Endodermal cell (in vitro differentiated cells): ENCODE measurements around the gene CHCHD3. TPM values are rescaled to one million over a fixed set of nuclear protein-coding genes. Genes with fewer than 3 reads are reported as not detected.

Experiments used
- DNase-seq: peaks from one replicate; pipeline ENCODE4 v3.0.0-alpha.2; 2017
- H3K27ac ChIP-seq: 2 replicates; pipeline ENCODE4 v1.5.1; 2013; ENCODE audit warnings: mild to moderate bottlenecking, low read depth, low read length, moderate library complexity
- H3K27me3 ChIP-seq: 2 replicates; pipeline ENCODE4 v1.6.1; 2013; ENCODE audit warnings: mild to moderate bottlenecking, low read length, moderate library complexity; ENCODE audit not compliant: insufficient read depth, control insufficient read depth, poor library complexity, severe bottlenecking
- H3K36me3 ChIP-seq: 2 replicates; pipeline ENCODE4 v1.7.0; 2013; ENCODE audit warnings: mild to moderate bottlenecking, low read length, moderate library complexity; ENCODE audit not compliant: control insufficient read depth, insufficient read depth
- H3K4me1 ChIP-seq: one replicate; pipeline ENCODE4 v1.7.0; 2013; ENCODE audit warnings: low read length; ENCODE audit not compliant: control insufficient read depth, insufficient read depth
- H3K4me3 ChIP-seq: 2 replicates; pipeline ENCODE4 v1.5.1; 2013; ENCODE audit warnings: mild to moderate bottlenecking, low read length, moderate library complexity
- H3K9ac ChIP-seq: 2 replicates; pipeline ENCODE4 v1.6.1; 2013; ENCODE audit warnings: mild to moderate bottlenecking, low read length, moderate library complexity; ENCODE audit not compliant: poor library complexity, severe bottlenecking; ENCODE audit errors: extremely low read depth
- H3K9me3 ChIP-seq: 2 replicates; pipeline ENCODE4 v1.6.1; 2013; ENCODE audit warnings: mild to moderate bottlenecking, low read length, moderate library complexity; ENCODE audit not compliant: control insufficient read depth
- H3K27ac Mint-ChIP-seq: 2 replicates; pipeline ENCODE4 v1.8.0; 2020; ENCODE audit warnings: mixed read lengths
- H3K27me3 Mint-ChIP-seq: 2 replicates; pipeline ENCODE4 v1.8.0; 2021; ENCODE audit warnings: mild to moderate bottlenecking, mixed read lengths; ENCODE audit not compliant: insufficient read depth
- H3K36me3 Mint-ChIP-seq: 2 replicates; pipeline ENCODE4 v1.8.0; 2020; ENCODE audit warnings: low read depth, mixed read lengths
- H3K4me1 Mint-ChIP-seq: 2 replicates; pipeline ENCODE4 v1.8.0; 2020; ENCODE audit warnings: mixed read lengths
- H3K4me3 Mint-ChIP-seq: 2 replicates; pipeline ENCODE4 v1.8.0; 2020; ENCODE audit warnings: mild to moderate bottlenecking, moderate library complexity, mixed read lengths
- H3K9me3 Mint-ChIP-seq: 2 replicates; pipeline ENCODE4 v1.8.0; 2020; ENCODE audit warnings: mild to moderate bottlenecking, mixed read lengths
- WGBS, 2 experiments: methylation state at CpG; one replicate each; pipeline versions ENCODE4 v1.1.5 to v1.1.7; 2013; ENCODE audit warnings: missing lambda C conversion rate in 2 of 2, mixed read lengths in 1 of 2; ENCODE audit not compliant: insufficient coverage in 1 of 2, insufficient read length in 1 of 2; 5-methylcytosine and 5-hydroxymethylcytosine counted together
- total RNA-seq, 2 donors: library from RNA; stranded (reverse); fragmentation: NEBNext Ultra II Directional in 1 of 2; extraction: Animal tissue kit (Norgen Biotek cat#: 25700) in 1 of 2; gene quantifications; 2 replicates in 1 of 2; 3 replicates in 1 of 2; pipeline ENCODE4 v1.2.1, GENCODE V29; 2021
- TF ChIP-seq, protein P1 (sequence below): fragments of 200-600 bp; sonication (generic); conservative IDR thresholded peaks from 2 replicates; pipeline ENCODE4 v1.5.0; 2021; ENCODE audit warnings: antibody characterized with exemption, mild to moderate bottlenecking

CHCHD3 gene
- total RNA-seq, 2 donors from 2014 or later, result 70.4 to 75.2 TPM

DNA sequence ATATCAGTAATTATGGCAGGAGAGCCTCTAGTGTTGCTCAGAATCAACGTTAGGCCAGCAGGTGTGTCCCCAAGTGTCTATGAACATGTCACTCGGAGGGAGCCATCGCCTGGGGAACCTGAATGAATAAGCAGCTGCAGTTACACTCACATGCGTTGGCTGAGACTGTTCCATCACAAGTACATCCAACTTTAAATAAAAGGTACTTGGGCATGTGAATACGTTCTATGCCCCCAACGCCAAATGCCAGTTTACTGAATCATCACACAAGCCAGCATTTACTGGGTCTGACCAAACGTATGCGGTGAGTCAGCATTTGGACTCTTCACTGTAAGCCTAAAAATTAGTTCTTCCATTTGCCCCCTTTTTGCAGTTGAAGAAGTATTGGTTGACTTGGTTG is 298.1 kb downstream of the CHCHD3 start:
- H3K36me3 ChIP-seq, result no peaks in the 10 kb centered on the region
- Mint-ChIP-seq H3K27me3 (no peaks in the 10 kb centered on the region), H3K4me3 (no peak overlapping the region), H3K9me3 (no peaks in the 10 kb centered on the region), H3K36me3 (peaks cover 15% of the 10 kb centered on the region), H3K27ac (no peak overlapping the region), H3K4me1 (peaks cover 28% of the 10 kb centered on the region)
- no peak for DNase-seq
- H3K9ac ChIP-seq, result no peak overlapping the region
- H3K4me1 ChIP-seq, result peaks cover 10% of the 10 kb centered on the region
- H3K4me3 ChIP-seq, result no peak overlapping the region
- H3K27me3 ChIP-seq, result no peaks in the 10 kb centered on the region
- 93 to 94% methylated on average over 6 to 8 of the region's 8 CpGs for WGBS, 2 experiments
- TF ChIP-seq, protein P1, sequence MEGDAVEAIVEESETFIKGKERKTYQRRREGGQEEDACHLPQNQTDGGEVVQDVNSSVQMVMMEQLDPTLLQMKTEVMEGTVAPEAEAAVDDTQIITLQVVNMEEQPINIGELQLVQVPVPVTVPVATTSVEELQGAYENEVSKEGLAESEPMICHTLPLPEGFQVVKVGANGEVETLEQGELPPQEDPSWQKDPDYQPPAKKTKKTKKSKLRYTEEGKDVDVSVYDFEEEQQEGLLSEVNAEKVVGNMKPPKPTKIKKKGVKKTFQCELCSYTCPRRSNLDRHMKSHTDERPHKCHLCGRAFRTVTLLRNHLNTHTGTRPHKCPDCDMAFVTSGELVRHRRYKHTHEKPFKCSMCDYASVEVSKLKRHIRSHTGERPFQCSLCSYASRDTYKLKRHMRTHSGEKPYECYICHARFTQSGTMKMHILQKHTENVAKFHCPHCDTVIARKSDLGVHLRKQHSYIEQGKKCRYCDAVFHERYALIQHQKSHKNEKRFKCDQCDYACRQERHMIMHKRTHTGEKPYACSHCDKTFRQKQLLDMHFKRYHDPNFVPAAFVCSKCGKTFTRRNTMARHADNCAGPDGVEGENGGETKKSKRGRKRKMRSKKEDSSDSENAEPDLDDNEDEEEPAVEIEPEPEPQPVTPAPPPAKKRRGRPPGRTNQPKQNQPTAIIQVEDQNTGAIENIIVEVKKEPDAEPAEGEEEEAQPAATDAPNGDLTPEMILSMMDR, result no peak
- H3K9me3 ChIP-seq, result no peaks in the 10 kb centered on the region
- no peak overlapping the region for H3K27ac ChIP-seq

DNA sequence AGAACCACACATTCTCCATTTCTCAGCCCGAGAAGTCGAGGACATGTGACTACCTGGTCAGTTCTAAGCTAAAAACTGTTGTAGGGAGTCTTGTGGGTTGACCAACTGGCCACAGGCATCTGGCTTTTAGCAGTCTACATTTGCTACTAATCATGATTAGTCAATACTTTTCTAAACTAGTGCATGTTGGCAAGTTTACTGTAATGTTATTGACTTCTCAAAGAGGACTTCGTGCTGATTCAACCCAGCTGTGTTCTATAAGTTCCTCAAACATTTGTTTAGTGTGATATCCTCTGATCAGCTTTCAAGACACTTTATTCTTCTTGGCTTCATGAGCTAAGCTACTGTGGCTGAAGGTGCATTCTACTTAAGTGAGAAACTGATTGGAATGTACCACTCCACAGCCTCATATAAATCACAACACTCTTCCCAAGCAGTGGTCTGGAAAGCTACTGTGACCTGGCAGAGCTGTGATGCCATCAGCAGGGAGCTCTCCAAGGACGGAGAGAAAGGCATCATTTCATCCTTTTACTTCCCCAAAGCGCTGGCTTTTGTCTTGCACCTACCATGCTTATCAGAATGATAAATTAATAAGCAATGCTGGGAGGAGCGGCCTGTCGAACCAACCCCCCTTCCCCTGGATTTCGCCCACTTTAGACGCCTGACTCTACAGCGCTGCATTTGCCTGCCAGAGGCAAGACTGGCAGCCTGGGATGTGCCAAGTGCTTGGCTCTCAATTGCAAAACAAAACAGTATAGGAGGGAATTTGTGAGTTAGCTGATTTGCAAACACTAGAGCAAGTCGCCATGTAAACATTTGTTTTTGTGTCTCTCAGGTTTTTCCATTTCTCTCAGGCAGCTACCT is 298.9 kb downstream of the CHCHD3 start:
- no peaks in the 10 kb centered on the region for H3K9me3 Mint-ChIP-seq
- TF ChIP-seq, protein P1, result no peak
- H3K36me3 ChIP-seq, result no peaks in the 10 kb centered on the region
- H3K27ac ChIP-seq, result no peak overlapping the region
- H3K4me3 ChIP-seq, result no peak overlapping the region
- H3K4me3 Mint-ChIP-seq, result no peak overlapping the region
- H3K27me3 Mint-ChIP-seq, result no peaks in the 10 kb centered on the region
- no peak overlapping the region for H3K9ac ChIP-seq
- 91 to 93% methylated on average over 3 to 11 of the region's 11 CpGs for WGBS, 2 experiments
- H3K27me3 ChIP-seq, result no peaks in the 10 kb centered on the region
- no peak for DNase-seq
- H3K4me1 Mint-ChIP-seq, result peaks cover 28% of the 10 kb centered on the region
- H3K9me3 ChIP-seq, result no peaks in the 10 kb centered on the region
- no peak overlapping the region for H3K27ac Mint-ChIP-seq
- H3K4me1 ChIP-seq, result peaks cover 10% of the 10 kb centered on the region
- H3K36me3 Mint-ChIP-seq, result peaks cover 15% of the 10 kb centered on the region

DNA sequence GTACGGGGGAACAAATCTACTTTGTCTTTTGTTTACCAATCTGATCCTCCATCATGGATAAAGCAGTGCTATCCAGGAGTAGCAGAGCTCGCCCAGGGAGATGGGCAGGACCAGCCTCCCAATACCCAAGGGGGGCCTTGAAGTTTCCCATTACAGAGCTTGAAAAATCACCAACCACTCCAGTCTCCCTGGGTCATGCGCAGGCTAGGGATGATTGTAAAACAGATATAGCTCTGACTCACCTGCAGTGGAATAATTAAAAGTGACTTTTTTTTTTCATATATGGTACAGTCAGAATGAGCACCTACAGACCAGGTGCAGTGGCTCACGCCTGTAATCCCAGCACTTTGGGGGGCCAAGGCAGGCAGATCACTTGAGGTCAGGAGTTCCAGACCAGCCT is 301.1 kb downstream of the CHCHD3 start:
- WGBS, 2 experiments, result 91 to 100% methylated on average over 2 to 4 of the region's 4 CpGs
- TF ChIP-seq, protein P1, result no peak
- H3K27ac ChIP-seq, result no peak overlapping the region
- H3K4me1 Mint-ChIP-seq, result peaks cover 28% of the 10 kb centered on the region
- H3K4me1 ChIP-seq, result peaks cover 10% of the 10 kb centered on the region
- no peak overlapping the region for H3K9ac ChIP-seq
- H3K27ac Mint-ChIP-seq, result no peak overlapping the region
- H3K27me3 ChIP-seq, result no peaks in the 10 kb centered on the region
- DNase-seq, result no peak
- H3K36me3 ChIP-seq, result no peaks in the 10 kb centered on the region
- H3K36me3 Mint-ChIP-seq, result peaks cover 10% of the 10 kb centered on the region
- no peak overlapping the region for H3K4me3 Mint-ChIP-seq
- no peaks in the 10 kb centered on the region for H3K27me3 Mint-ChIP-seq
- H3K9me3 Mint-ChIP-seq, result no peaks in the 10 kb centered on the region
- H3K4me3 ChIP-seq, result no peak overlapping the region
- H3K9me3 ChIP-seq, result no peaks in the 10 kb centered on the region
